HG03103 (cell line): ENCODE measurements around the gene TAF7.
A peak's percentile ranks its signal among the peaks of the same experiment; 100 is the strongest.
"Not testable (repeated sequence)": the region's sequence is repeated elsewhere in the genome, so short reads cannot be mapped to it uniquely, and the experiment has no call there.

Experiments used
- ATAC-seq: cut with Tn5 transposase; IDR thresholded peaks from one replicate; pipeline ENCODE4 v1.9.1; 2021; ENCODE audit warnings: low read depth; ENCODE audit not compliant: unreplicated experiment

The TAF7 gene, protein sequence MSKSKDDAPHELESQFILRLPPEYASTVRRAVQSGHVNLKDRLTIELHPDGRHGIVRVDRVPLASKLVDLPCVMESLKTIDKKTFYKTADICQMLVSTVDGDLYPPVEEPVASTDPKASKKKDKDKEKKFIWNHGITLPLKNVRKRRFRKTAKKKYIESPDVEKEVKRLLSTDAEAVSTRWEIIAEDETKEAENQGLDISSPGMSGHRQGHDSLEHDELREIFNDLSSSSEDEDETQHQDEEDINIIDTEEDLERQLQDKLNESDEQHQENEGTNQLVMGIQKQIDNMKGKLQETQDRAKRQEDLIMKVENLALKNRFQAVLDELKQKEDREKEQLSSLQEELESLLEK

DNA sequence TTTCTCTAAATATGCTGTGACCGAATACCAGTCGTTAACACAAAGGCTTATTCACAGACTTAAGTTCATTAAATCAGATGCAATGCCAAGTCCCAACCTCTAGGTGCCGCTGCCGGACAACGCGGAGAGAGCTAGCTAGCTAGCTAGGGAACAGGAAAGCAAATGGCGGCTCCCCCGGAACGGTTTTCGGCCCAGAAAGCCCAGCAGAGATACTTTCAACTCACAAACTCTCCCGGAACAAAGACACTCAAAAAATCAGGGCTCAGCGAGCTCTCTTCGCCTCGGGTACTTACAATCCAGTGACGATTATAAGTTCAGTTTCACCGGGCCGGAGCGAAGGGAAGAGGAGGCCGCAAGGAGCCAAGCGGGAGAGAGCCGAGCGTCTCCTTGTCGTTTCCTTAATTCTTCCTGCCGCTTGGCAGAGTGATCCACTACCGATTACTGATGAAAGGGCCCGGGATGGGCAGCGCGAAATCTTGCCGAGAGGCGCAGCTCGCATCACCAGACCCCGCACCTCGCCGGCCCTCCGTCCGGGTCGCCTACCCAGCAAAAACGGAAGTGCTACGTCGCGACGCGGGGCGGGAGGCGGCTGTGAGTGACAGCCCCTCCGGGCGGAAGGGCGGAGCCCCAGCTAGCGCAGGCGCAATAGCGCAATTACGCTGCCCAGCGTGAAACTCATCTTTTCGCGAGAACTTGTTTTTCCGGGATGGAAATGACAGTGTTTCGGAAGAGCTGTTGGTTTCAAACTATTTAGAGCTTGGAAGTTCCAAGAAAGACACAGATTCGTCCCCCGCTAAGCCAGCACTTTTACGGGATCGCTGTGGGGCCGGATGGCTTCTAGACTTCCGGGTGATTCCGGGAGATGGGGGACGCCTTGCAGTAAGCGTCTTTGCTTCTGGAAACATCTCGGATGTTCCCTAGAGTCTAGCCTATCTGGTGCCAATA, at the start of gene TAF7:
Gene TAF7 (minus strand): TSS at position 560 of the 945 bp plus-strand sequence. CDS start 740 bp downstream, outside the sequence.
- ATAC-seq: peak; percentile 90

DNA sequence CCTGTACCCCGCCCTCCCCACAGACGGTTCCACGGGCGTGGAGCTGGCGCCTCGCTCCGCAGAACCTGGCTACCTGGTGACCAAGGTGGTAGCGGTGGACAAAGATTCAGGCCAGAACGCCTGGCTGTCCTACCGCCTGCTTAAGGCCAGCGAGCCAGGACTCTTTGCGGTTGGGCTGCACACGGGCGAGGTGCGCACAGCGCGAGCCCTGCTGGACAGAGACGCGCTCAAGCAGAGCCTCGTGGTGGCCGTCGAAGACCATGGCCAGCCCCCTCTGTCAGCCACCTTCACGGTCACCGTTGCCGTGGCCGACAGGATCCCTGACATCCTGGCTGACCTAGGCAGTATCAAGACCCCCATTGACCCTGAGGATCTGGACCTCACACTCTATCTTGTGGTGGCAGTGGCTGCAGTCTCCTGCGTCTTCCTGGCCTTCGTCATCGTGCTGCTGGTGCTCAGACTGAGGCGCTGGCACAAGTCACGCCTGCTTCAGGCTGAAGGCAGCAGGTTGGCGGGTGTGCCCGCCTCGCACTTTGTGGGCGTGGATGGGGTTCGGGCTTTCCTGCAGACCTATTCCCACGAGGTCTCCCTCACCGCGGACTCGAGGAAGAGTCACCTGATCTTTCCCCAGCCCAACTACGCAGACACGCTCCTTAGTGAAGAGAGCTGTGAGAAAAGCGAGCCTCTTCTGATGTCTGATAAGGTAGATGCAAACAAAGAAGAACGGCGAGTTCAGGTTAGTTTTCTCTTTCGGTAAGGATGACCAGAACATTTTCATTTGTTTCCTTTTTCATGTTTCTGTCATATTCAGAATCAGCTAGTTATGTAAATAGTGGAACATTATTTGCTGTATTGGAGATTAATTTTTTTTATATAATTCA, 45.7 kb upstream of the TAF7 start:
- ATAC-seq: no peak

DNA sequence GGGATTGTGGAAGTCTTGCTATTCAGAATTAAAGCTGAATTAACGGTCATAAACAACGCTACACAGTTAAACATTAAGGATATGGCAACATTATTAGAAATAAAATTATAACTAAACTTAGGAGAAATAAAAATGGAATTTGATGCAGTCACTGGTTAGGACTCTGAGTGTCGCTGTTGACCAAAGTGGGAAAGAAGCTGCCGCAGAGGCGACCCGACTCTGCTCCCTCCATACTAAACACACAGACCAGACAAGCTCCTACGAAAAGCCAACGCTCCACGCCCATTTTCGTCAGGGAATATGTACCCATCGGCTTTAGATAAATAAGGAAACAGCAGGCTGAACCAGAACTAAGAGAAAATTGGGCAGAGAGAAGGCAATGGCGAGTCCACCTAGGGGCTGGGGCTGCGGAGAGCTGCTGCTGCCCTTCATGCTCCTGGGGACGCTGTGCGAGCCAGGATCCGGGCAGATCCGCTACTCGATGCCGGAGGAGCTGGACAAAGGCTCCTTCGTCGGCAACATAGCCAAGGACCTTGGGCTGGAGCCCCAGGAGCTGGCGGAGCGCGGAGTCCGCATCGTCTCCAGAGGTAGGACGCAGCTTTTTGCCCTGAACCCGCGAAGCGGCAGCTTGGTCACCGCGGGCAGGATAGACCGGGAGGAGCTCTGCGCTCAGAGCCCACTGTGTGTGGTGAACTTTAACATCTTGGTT, 43.5 kb upstream of the TAF7 start, which contains the start of gene PCDHGA5:
Gene PCDHGA5 (plus strand): TSS at position 211 of the 709 bp plus-strand sequence. CDS start 169 bp downstream, at position 380.
- ATAC-seq: no peak

DNA sequence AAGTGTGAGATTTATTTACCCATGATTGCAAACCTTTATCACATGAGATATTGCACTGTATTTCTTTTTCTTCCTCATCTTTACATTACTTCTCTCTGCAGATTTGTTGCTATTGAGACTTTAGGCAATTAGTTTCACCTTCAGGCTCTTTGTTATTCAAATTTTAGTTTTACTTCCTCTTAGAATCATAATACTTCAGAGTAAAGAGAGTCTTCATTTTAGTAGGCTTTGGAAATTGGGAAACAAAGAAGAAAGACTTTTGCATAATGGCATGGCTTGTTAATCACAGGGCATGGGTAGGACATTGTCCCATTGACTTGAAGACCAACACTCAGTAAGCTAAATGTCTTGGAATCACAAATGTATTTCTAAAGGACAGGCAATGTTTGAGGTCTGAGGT, 42.1 kb upstream of the TAF7 start:
- ATAC-seq: no peak

DNA sequence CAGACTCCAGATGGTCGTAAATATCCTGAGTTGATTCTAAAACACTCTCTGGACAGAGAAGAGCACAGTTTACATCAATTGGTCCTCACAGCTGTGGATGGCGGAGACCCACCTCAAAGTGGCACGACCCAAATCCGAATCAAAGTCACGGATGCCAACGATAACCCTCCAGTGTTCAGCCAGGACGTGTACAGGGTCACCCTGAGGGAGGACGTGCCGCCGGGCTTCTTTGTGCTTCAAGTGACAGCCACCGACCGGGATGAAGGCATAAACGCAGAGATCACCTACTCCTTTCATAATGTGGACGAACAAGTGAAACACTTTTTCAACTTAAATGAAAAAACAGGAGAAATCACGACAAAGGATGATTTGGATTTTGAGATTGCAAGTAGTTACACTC, 40.1 kb upstream of the TAF7 start:
- ATAC-seq: no peak

DNA sequence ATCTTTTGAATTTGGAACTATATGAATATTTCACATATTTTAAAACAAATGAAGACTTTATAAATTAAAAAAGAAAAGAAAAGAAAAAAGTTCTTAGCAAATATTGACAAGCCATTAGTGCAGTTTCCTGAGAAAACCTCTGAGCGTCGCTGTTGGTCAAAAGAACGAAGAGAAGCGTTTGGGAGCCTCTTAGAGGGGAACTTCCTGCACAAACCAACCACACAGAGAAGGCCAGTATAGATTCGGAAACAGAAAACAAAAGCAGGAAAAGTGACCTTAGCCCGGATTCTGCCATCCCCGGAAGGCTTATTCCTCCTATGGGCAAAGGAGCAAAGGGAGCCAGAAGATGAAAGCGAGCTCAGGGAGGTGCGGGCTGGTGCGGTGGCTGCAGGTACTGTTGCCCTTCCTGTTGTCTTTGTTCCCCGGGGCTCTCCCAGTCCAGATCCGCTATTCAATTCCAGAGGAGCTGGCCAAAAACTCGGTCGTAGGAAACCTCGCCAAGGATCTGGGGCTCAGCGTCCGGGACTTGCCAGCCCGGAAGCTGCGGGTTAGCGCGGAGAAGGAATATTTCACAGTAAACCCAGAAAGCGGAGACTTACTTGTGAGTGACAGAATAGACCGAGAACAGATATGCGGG, 39.3 kb upstream of the TAF7 start, which contains the start of gene PCDHGB2:
Gene PCDHGB2 (plus strand): TSS at position 205 of the 637 bp plus-strand sequence. CDS start 142 bp downstream, at position 347.
- no peak for ATAC-seq

DNA sequence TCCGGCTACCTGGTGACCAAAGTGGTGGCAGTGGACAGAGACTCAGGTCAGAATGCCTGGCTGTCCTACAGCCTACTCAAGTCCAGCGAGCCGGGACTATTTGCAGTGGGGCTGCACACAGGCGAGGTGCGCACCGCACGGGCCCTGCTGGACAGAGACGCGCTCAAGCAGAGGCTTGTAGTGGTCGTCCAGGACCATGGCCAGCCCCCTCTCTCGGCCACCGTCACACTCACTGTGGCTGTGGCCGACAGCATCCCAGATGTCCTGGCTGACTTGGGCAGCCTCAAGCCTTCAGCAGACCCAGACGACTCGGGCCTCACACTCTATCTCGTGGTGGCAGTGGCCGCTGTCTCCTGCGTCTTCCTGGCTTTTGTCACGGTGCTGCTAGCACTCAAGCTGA, 36.4 kb upstream of the TAF7 start:
- no peak for ATAC-seq

DNA sequence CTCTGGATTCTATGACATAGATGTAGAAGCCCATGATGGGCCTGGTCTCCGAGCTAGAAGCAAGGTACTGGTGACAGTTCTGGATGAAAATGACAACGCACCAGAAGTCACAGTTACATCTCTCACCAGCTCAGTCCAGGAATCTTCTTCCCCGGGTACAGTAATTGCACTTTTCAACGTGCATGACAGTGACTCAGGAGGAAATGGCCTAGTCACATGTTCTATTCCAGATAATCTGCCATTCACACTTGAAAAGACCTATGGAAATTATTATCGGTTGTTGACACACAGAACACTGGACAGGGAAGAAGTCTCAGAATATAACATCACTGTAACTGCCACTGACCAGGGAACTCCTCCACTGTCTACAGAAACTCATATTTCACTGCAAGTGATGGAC, 35.5 kb upstream of the TAF7 start:
- no peak for ATAC-seq

- ATAC-seq: no peak
Observed at GRCh38 chr5:141355641-141356040, 35.1 kb upstream of the TAF7 start.

DNA sequence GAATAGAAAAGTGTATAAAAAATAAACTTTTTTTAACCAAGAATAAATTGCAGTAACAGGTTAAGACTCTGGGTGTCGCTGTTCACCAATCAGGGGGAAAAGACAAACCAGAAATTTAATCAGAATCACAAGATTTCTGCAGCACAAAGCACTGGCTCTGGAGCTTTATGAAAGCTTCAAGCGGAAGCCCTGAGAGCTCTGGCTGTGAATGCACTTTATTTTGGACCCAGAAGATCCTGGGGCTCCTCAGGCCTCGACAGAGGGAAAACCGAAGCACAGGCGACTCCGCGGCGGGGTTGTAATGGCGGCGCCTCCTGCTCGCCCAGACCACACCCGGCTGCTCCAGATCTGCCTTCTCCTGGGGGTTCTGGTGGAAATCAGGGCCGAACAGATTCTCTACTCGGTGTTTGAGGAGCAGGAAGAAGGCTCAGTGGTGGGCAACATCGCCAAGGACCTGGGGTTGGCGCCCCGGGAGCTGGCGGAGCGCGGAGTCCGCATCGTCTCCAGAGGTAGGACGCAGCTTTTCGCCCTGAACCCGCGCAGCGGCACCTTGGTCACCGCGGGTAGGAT, 34.4 kb upstream of the TAF7 start, which contains the start of gene PCDHGA4:
Gene PCDHGA4 (plus strand): TSS at position 122 of the 570 bp plus-strand sequence. CDS start 87 bp downstream, at position 209.
- ATAC-seq: no peak

DNA sequence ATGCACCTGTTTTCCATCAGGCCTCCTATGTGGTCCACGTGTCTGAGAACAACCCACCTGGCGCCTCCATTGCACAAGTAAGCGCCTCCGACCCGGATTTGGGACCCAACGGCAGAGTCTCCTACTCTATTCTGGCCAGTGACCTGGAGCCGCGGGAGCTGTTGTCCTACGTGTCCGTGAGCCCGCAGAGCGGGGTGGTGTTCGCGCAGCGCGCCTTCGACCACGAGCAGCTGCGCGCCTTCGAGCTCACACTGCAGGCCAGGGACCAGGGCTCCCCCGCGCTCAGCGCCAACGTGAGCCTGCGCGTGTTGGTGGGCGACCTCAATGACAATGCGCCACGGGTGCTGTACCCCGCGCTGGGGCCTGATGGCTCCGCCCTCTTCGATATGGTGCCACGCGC, 31.0 kb upstream of the TAF7 start:
- ATAC-seq: no peak

DNA sequence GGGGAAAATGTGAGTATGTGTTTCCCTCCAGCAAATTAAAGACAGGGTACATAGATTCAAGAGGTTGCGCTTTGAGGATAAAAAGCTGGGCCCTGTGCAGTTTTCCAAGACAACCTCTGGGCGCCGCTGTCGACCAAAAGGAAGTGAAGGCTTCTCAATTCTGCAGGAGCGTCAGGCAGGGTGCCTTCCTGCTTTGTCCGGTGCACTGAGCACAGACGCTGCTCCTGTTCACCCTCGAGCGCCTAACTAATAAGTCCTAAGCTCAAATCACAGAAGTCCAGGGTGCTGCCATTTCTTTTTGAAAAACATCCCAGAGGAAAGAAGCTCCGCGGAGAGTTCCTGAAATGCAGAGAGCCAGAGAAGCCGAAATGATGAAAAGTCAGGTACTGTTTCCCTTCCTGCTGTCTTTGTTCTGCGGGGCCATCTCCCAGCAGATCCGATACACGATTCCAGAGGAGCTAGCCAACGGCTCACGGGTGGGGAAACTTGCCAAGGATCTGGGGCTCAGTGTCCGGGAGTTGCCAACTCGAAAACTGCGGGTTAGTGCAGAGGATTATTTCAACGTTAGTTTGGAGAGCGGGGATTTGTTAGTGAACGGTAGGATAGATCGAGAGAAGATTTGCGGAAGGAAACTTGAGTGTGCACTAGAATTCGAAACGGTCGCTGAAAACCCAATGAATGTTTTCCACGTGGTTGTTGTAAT, 29.5 kb upstream of the TAF7 start, which contains the start of gene PCDHGB1:
Gene PCDHGB1 (plus strand): TSS at position 183 of the 703 bp plus-strand sequence. CDS start 162 bp downstream, at position 345.
- no peak for ATAC-seq

DNA sequence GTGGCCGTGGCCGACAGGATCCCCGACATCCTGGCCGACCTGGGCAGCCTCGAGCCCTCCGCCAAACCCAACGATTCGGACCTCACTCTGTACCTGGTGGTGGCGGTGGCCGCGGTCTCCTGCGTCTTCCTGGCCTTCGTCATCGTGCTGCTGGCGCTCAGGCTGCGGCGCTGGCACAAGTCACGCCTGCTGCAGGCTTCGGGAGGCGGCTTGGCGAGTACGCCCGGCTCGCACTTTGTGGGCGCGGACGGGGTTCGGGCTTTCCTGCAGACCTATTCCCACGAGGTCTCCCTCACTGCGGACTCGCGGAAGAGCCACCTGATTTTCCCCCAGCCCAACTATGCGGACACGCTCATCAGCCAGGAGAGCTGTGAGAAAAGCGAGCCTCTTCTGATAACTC, 25.4 kb upstream of the TAF7 start:
- not testable (repeated sequence) for ATAC-seq

GRCh38 chr5:141345327-141345726, 24.7 kb upstream of the TAF7 start:
- no peak for ATAC-seq

- ATAC-seq: no peak
Observed at GRCh38 chr5:141343953-141344463, 23.4 kb upstream of the TAF7 start.

- no peak for ATAC-seq
Observed at GRCh38 chr5:141343242-141343952, 22.8 kb upstream of the TAF7 start, which contains the start of gene PCDHGA3. Gene PCDHGA3, plus strand, starts transcription at chr5:141343829. Its CDS starts 205 bp downstream, at chr5:141344034.

- ATAC-seq: no peak
Observed at GRCh38 chr5:141342773-141343172, 22.2 kb upstream of the TAF7 start.
